HG03575 (cell line): ENCODE measurements around the gene FARP1.

Source experiments
- ATAC-seq: cut with Tn5 transposase; IDR thresholded peaks from one replicate; pipeline ENCODE4 v1.9.1; 2021; ENCODE audit not compliant: unreplicated experiment, insufficient number of reproducible peaks, low FRiP score; ENCODE audit errors: extremely low read depth

FARP1 gene

GRCh38 chr13:98487522-98487921, 344.6 kb downstream of the FARP1 start:
- no peak for ATAC-seq

GRCh38 chr13:98488736-98489135, 345.8 kb downstream of the FARP1 start:
- no peak for ATAC-seq

GRCh38 chr13:98489446-98490194, 346.7 kb downstream of the FARP1 start:
- ATAC-seq, result no peak

- ATAC-seq, result no peak
These were observed 347.4 kb downstream of the FARP1 start for GRCh38 chr13:98490195-98490836.

- no peak for ATAC-seq
These were observed 348.0 kb downstream of the FARP1 start for GRCh38 chr13:98490866-98491265.

- ATAC-seq, result no peak
These were observed 349.6 kb downstream of the FARP1 start for GRCh38 chr13:98492335-98493041.

GRCh38 chr13:98493042-98493712, 350.3 kb downstream of the FARP1 start:
- ATAC-seq, result no peak

- ATAC-seq, result no peak
These were observed 351.9 kb downstream of the FARP1 start for GRCh38 chr13:98494769-98495168.

- ATAC-seq, result no peak
These were observed 353.0 kb downstream of the FARP1 start for GRCh38 chr13:98495627-98496478.

GRCh38 chr13:98496479-98496791, 353.5 kb downstream of the FARP1 start:
- ATAC-seq, result no peak

GRCh38 chr13:98496966-98497365, 354.1 kb downstream of the FARP1 start:
- no peak for ATAC-seq

- peak; percentile 43 for ATAC-seq
These were observed 358.1 kb downstream of the FARP1 start for GRCh38 chr13:98500963-98501421.

GRCh38 chr13:98503175-98504028, 360.5 kb downstream of the FARP1 start:
- ATAC-seq, result no peak

GRCh38 chr13:98504029-98504351, 361.1 kb downstream of the FARP1 start:
- no peak for ATAC-seq

GRCh38 chr13:98504371-98504963, 361.6 kb downstream of the FARP1 start:
- ATAC-seq, result no peak
